ENCODE results near the gene NTM.

- no peak for TF ChIP-seq CTCF (IDR thresholded peaks at IDR 0.05)
- no peak for TF ChIP-seq POLR2A (IDR thresholded peaks at IDR 0.05)
- TF ChIP-seq POLR2AphosphoS5 (IDR thresholded peaks at IDR 0.05): no peak
Measured at GRCh38 chr11:131962818-131963217, 592.4 kb downstream of the NTM start.
